Smooth muscle cell (in vitro differentiated cells): ENCODE measurements around the gene POLR2H. TPM values are rescaled to one million over a fixed set of nuclear protein-coding genes. Genes with fewer than 3 reads are reported as not detected.

Experiments used
- DNase-seq: peaks from one replicate; lab custom pipeline; 2025; ENCODE audit not compliant: unreplicated experiment; lab: John Stamatoyannopoulos, UW
- H2AFZ ChIP-seq: fragments of 200-600 bp; sonication (generic); 2 replicates; pipeline ENCODE4 v1.6.0; 2016; ENCODE audit warnings: antibody characterized with exemption, low read depth, mild to moderate bottlenecking
- H3F3A ChIP-seq: fragments of 200-600 bp; sonication (generic); 2 replicates; pipeline ENCODE4 v1.6.0; 2017; ENCODE audit warnings: antibody characterized with exemption, low read depth
- H3K27ac ChIP-seq: fragments of 200-600 bp; sonication (generic); 2 replicates; pipeline ENCODE4 v1.5.1; 2016; ENCODE audit warnings: low read depth, mild to moderate bottlenecking
- H3K27me3 ChIP-seq: fragments of 200-600 bp; sonication (generic); 2 replicates; pipeline ENCODE4 v1.6.1; 2016; ENCODE audit warnings: low read depth, mild to moderate bottlenecking
- H3K36me3 ChIP-seq: fragments of 200-600 bp; sonication (generic); 2 replicates; pipeline ENCODE4 v1.5.1; 2016; ENCODE audit warnings: low read depth
- H3K4me1 ChIP-seq: fragments of 200-600 bp; sonication (generic); 2 replicates; pipeline ENCODE4 v1.5.1; 2016; ENCODE audit warnings: low read depth
- H3K4me2 ChIP-seq: fragments of 200-600 bp; sonication (generic); 2 replicates; pipeline ENCODE4 v1.6.0; 2016; ENCODE audit warnings: mild to moderate bottlenecking
- H3K4me3 ChIP-seq: fragments of 200-600 bp; sonication (generic); 2 replicates; pipeline ENCODE4 v1.5.1; 2016; ENCODE audit warnings: mild to moderate bottlenecking
- H3K79me2 ChIP-seq: fragments of 200-600 bp; sonication (generic); 2 replicates; pipeline ENCODE4 v1.6.0; 2016; ENCODE audit warnings: low read depth, mild to moderate bottlenecking
- H3K9ac ChIP-seq: fragments of 200-600 bp; sonication (generic); 2 replicates; pipeline ENCODE4 v1.6.0; 2016; ENCODE audit warnings: low read depth
- H3K9me3 ChIP-seq: fragments of 200-600 bp; sonication (generic); replicated peaks from 2 replicates; pipeline ENCODE4 v1.5.1; 2016; ENCODE audit warnings: low read depth
- H4K20me1 ChIP-seq: fragments of 200-600 bp; sonication (generic); 2 replicates; pipeline ENCODE4 v1.6.0; 2016; ENCODE audit warnings: low read depth
- WGBS: methylation state at CpG from one replicate; pipeline ENCODE4 v1.1.7; 2016; ENCODE audit warnings: low lambda C conversion rate; 5-methylcytosine and 5-hydroxymethylcytosine counted together
- polyA plus RNA-seq: library from polyadenylated mRNA; unstranded; fragments of >200 nt; fragmentation: Nextera tagmentation; extraction: Ambion mirVana; gene quantifications from 2 replicates; pipeline ENCODE4 v1.2.1, GENCODE V29; 2016
- total RNA-seq: library from RNA; depleted of rRNA; stranded (reverse); fragments of >200 nt; gene quantifications from 2 replicates; pipeline ENCODE4 v1.2.3, GENCODE V29; 2014
- TF ChIP-seq, protein P1 (sequence below): fragments of 200-600 bp; sonication (generic); IDR thresholded peaks from 2 replicates; pipeline ENCODE4 v1.5.1; 2017; ENCODE audit warnings: borderline replicate concordance, mild to moderate bottlenecking, antibody characterized with exemption; ENCODE audit not compliant: insufficient read depth, poor library complexity, severe bottlenecking

POLR2H gene
- total and polyA plus RNA-seq, 2 experiments from 2014 or later = 77.9 to 154 TPM

DNA sequence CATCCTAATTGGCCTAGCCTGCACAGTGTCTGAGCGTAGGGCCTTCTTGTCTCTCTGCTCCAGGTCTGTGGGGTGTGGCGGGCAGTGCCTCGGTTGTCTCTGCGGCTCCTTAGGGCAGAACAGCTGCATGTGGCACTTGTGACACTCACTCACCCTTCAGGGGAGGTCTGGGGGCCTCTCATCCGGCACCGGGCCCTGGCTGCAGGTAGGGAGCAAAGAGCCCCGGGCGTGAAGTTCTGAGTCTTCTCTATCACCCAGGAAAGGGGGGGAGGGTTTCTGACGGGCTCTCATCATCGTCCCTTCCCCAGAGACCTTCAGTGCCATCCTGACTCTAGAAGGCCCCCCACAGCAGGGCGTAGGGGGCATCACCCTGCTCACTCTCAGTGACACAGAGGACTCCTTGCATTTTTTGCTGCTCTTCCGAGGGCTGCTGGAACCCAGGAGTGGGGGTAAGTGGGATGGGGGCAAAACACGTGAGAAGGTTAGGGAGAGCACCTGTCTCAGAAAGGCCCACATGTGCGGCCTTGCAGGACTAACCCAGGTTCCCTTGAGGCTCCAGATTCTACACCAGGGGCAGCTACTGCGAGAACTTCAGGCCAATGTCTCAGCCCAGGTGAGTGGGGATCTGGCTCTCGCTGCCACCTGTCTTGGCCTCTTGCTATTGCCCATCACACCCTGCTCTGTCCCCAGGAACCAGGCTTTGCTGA, 21.0 kb downstream of the POLR2H start:
- Histone ChIP-seq H3K79me2 (no peaks in the 10 kb centered on the region), H3K27ac (no peak overlapping the region), H3K9me3 (no peaks in the 10 kb centered on the region), H3K4me2 (no peak overlapping the region), H3K4me1 (peaks cover 21% of the 10 kb centered on the region), H4K20me1 (no peaks in the 10 kb centered on the region), H3K27me3 (peaks cover 18% of the 10 kb centered on the region), H2AFZ (no peak overlapping the region), H3F3A (no peaks in the 10 kb centered on the region), H3K4me3 (no peak overlapping the region), H3K9ac (no peak overlapping the region), H3K36me3 (no peaks in the 10 kb centered on the region)
- no peak for DNase-seq
- TF ChIP-seq, protein P1, sequence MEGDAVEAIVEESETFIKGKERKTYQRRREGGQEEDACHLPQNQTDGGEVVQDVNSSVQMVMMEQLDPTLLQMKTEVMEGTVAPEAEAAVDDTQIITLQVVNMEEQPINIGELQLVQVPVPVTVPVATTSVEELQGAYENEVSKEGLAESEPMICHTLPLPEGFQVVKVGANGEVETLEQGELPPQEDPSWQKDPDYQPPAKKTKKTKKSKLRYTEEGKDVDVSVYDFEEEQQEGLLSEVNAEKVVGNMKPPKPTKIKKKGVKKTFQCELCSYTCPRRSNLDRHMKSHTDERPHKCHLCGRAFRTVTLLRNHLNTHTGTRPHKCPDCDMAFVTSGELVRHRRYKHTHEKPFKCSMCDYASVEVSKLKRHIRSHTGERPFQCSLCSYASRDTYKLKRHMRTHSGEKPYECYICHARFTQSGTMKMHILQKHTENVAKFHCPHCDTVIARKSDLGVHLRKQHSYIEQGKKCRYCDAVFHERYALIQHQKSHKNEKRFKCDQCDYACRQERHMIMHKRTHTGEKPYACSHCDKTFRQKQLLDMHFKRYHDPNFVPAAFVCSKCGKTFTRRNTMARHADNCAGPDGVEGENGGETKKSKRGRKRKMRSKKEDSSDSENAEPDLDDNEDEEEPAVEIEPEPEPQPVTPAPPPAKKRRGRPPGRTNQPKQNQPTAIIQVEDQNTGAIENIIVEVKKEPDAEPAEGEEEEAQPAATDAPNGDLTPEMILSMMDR = no peak
- 91% methylated on average over 16 of the region's 16 CpGs for WGBS

DNA sequence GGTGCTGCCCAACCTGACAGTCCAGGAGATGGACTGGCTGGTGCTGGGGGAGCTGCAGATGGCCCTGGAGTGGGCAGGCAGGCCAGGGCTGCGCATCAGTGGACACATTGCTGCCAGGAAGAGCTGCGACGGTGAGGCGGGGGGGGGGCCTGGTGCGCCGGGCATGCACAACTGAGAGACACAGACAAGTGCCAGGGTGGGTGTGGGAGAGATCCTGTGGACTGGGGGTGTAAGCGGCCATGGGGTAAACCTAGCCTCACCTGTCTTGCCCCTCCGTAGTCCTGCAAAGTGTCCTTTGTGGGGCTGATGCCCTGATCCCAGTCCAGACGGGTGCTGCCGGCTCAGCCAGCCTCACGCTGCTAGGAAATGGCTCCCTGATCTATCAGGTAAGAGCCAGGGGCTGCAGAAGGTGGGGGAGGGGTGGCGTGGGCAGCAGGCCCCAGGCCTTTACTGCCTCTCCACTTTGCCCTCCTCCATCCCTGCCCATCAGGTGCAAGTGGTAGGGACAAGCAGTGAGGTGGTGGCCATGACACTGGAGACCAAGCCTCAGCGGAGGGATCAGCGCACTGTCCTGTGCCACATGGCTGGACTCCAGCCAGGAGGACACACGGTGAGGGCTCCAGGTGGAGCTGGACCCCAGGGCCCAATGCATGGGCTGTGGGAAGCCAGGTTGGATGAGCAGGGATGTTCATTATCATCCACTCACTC, 21.7 kb downstream of the POLR2H start:
- H3K4me3 ChIP-seq = no peak overlapping the region
- no peaks in the 10 kb centered on the region for H3K9me3 ChIP-seq
- no peak overlapping the region for H3K27ac ChIP-seq
- no peak overlapping the region for H3K4me2 ChIP-seq
- TF ChIP-seq, protein P1 = no peak
- no peak for DNase-seq
- no peak overlapping the region for H3K9ac ChIP-seq
- H2AFZ ChIP-seq = no peak overlapping the region
- H3K27me3 ChIP-seq = peaks cover 18% of the 10 kb centered on the region
- H3K79me2 ChIP-seq = no peaks in the 10 kb centered on the region
- peaks cover 14% of the 10 kb centered on the region for H3K4me1 ChIP-seq
- H3K36me3 ChIP-seq = no peaks in the 10 kb centered on the region
- H3F3A ChIP-seq = no peaks in the 10 kb centered on the region
- 96% methylated on average over 15 of the region's 15 CpGs for WGBS
- no peaks in the 10 kb centered on the region for H4K20me1 ChIP-seq

DNA sequence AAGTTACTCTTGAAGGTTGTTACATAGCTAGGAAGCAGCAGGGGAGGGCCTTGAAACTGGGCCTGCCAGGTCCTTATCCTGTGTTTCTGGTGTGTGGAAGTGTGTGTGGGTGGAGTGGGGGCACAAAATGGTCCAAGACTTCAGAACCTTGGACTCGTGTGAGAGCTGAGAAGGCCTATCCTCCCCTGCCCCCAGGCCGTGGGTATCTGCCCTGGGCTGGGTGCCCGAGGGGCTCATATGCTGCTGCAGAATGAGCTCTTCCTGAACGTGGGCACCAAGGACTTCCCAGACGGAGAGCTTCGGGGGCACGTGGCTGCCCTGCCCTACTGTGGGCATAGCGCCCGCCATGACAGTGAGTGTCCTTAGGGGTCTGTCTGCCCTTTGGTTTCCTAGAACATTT, 22.8 kb downstream of the POLR2H start:
- Histone ChIP-seq H3K79me2 (no peaks in the 10 kb centered on the region), H3K27ac (no peak overlapping the region), H3K4me1 (peaks cover 6% of the 10 kb centered on the region), H2AFZ (no peak overlapping the region), H3K4me3 (no peak overlapping the region), H3K4me2 (no peak overlapping the region), H3K9ac (no peak overlapping the region), H3F3A (no peaks in the 10 kb centered on the region), H3K36me3 (no peaks in the 10 kb centered on the region), H4K20me1 (no peaks in the 10 kb centered on the region), H3K27me3 (peaks cover 18% of the 10 kb centered on the region), H3K9me3 (no peaks in the 10 kb centered on the region)
- DNase-seq = no peak
- 87% methylated on average over 9 of the region's 9 CpGs for WGBS
- TF ChIP-seq, protein P1 = no peak
